OCI-LY7 (cell line): Measurements from ENCODE around the gene GPRC5B.

Experiments
- CTCF ChIP-seq: fragments of 200-600 bp; sonication (generic); conservative IDR thresholded peaks from 2 replicates; pipeline ENCODE4 v1.5.1; 2014; ENCODE audit warnings: mild to moderate bottlenecking, antibody characterized with exemption, low read length, moderate library complexity, mixed read lengths
- EZH2phosphoT487 ChIP-seq: fragments of 200-600 bp; sonication (generic); IDR thresholded peaks from 2 replicates; pipeline ENCODE4 v1.6.1; 2018; ENCODE audit warnings: low read depth, borderline replicate concordance, mild to moderate bottlenecking, mixed run types, antibody characterized with exemption, low read length, moderate library complexity, mixed read lengths

GRCh38 chr16:19861133-19861532, 23.5 kb downstream of the GPRC5B start:
- TF ChIP-seq CTCF (no peak), EZH2phosphoT487 (no peak)
